Ovary (tissue), 9 donors: ENCODE results near the gene LRCH3. TPM values are rescaled to one million over a fixed set of nuclear protein-coding genes. Genes with fewer than 3 reads are reported as not detected.
"Not testable (repeated sequence)": the region's sequence is repeated elsewhere in the genome, so short reads cannot be mapped to it uniquely, and the experiment has no call there.

Experiments used
- DNase-seq, 5 donors: peaks; one replicate each; pipeline ENCODE4 v3.0.0-alpha.2; 2019 to 2020
- H3K27ac ChIP-seq, 2 donors: fragments of 200-600 bp; one replicate each; pipeline versions ENCODE4 v1.5.1 to v1.8.0; 2019 to 2022
- H3K27me3 ChIP-seq: fragments of 200-600 bp; one replicate; pipeline ENCODE4 v1.8.0; 2022
- H3K36me3 ChIP-seq: fragments of 200-600 bp; sonication (generic); one replicate; pipeline ENCODE4 v1.5.1; 2019
- H3K4me1 ChIP-seq: one replicate; pipeline ENCODE4 v1.8.1; 2013; ENCODE audit warnings: mild to moderate bottlenecking, moderate library complexity; ENCODE audit not compliant: insufficient read depth
- H3K4me3 ChIP-seq: fragments of 200-600 bp; sonication (generic); one replicate; pipeline ENCODE4 v1.5.1; 2017
- H3K9me3 ChIP-seq, 2 donors: fragments of 200-600 bp in 1 of 2; sonication (generic) in 1 of 2; one replicate each; pipeline versions ENCODE4 v1.5.1 to v1.8.1; 2013 to 2019; ENCODE audit warnings: mild to moderate bottlenecking in 1 of 2, moderate library complexity in 1 of 2
- EP300 ChIP-seq: sonication (generic); formaldehyde crosslinking; IDR thresholded peaks from one replicate; pipeline ENCODE4 v1.6.1; 2017; ENCODE audit warnings: antibody characterized with exemption
- POLR2A ChIP-seq: fragments of 450-650 bp; IDR thresholded peaks from one replicate; pipeline ENCODE4 v1.6.1; 2017; ENCODE audit warnings: antibody characterized with exemption, mild to moderate bottlenecking, moderate library complexity
- WGBS, 3 donors: extraction: QIAGEN DNeasy Blood & Tissue Kit in 1 of 3; methylation state at CpG; one replicate each; pipeline versions ENCODE4 v1.1.5 to v1.1.7; 2013 to 2017; 5-methylcytosine and 5-hydroxymethylcytosine counted together
- intact Hi-C, 4 donors: fragments of 100-400 bp; cut with DNase I; formaldehyde crosslinking; loops; one replicate each; pipeline versions ENCODE4 v1.11.0 to v1.15.1; 2022 to 2023
- polyA plus RNA-seq, 2 donors: library from polyadenylated mRNA; stranded (reverse); fragments of 200-250 nt in 1 of 2; fragments of 350-450 nt in 1 of 2; fragmentation: Illumina TruSeq in 1 of 2; extraction: RNeasy Lipid Tissue Mini Kit (QIAGEN cat#74804) in 1 of 2; gene quantifications; one replicate each; pipeline ENCODE4 v1.2.3, GENCODE V29; 2013 to 2014
- total RNA-seq, 7 donors: library from RNA; depleted of rRNA in 2 of 7; stranded (reverse); fragments of >200 nt in 2 of 7; fragmentation: NEBNext Ultra II Directional in 3 of 7; extraction: Animal tissue kit (Norgen Biotek cat#: 25700) in 3 of 7; gene quantifications; one replicate each; pipeline versions ENCODE4 v1.1.0 to v1.2.4, GENCODE V29; 2016 to 2023
- TF ChIP-seq, protein P1 (sequence below), 3 donors: fragments of 450-650 bp in 2 of 3; fragments of 200-600 bp in 1 of 3; IDR thresholded peaks; one replicate each; pipeline versions ENCODE4 v1.5.1 to v1.8.0; 2016 to 2022; ENCODE audit warnings: antibody characterized with exemption in 3 of 3, mild to moderate bottlenecking in 1 of 3
- donor health status: DM: no; HTN: no; CAD: no; lungs with moderate emphysema.
- donor health status: DM: no; HTN: no; CAD: no.
- donor health status: Bipolar disorder and iron deficiency.
- donor health status: DM: yes; HTN: yes; CAD: no.
- donor health status: DM: no; HTN: no; CAD: no.
- donor health status: DM: yes; HTN: yes; CAD: no.

LRCH3 gene
- total and polyA plus RNA-seq, 9 donors = 20.9 to 192 (median 61.6) TPM

DNA sequence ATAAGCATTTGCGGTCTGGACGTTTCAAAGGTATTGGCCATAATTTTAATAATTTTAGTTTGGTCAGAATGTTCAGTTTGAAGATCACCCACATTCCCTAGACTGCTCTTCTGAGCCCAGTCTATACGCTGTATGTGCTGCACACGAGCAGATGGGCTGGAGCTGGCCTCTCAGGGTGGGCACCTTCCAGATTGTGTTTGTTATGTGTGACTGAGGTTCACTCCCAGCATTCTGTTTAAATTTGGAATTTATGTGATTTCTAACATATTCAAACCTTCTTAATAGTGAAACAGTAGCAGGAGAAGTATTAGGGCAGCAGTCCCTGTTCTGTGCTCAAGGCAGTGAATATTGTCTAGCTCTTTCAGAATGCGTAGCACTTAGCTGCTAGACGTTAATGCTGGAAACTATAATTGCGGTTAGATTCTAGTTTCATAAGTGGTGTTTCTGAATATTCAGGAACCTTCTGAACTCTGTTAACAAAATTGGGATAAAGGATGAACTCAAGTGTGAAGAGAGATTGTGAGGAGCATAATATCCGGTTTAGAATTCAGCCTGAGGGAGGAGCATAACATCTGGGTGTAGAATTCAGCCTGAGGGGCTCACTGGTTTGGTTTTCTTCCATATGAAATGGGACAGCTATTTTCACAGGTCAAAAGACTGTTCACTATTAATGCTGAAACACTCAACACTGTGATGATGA, 90.4 kb downstream of the LRCH3 start:
- Histone ChIP-seq H3K9me3 (no peaks in the 10 kb centered on the region), H3K27me3 (no peaks in the 10 kb centered on the region), H3K4me1 (no peaks in the 10 kb centered on the region), H3K4me3 (no peak overlapping the region), H3K27ac (no peak overlapping the region), H3K36me3 (no peaks in the 10 kb centered on the region)
- TF ChIP-seq EP300 = no peak
- TF ChIP-seq, protein P1, sequence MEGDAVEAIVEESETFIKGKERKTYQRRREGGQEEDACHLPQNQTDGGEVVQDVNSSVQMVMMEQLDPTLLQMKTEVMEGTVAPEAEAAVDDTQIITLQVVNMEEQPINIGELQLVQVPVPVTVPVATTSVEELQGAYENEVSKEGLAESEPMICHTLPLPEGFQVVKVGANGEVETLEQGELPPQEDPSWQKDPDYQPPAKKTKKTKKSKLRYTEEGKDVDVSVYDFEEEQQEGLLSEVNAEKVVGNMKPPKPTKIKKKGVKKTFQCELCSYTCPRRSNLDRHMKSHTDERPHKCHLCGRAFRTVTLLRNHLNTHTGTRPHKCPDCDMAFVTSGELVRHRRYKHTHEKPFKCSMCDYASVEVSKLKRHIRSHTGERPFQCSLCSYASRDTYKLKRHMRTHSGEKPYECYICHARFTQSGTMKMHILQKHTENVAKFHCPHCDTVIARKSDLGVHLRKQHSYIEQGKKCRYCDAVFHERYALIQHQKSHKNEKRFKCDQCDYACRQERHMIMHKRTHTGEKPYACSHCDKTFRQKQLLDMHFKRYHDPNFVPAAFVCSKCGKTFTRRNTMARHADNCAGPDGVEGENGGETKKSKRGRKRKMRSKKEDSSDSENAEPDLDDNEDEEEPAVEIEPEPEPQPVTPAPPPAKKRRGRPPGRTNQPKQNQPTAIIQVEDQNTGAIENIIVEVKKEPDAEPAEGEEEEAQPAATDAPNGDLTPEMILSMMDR (IDR thresholded peaks at IDR 0.05) = no peak
- 63 to 73% (median 70%) methylated on average over 8 of the region's 8 CpGs for WGBS, 3 donors
- intact Hi-C loops = no loop called here
- no peak for DNase-seq

DNA sequence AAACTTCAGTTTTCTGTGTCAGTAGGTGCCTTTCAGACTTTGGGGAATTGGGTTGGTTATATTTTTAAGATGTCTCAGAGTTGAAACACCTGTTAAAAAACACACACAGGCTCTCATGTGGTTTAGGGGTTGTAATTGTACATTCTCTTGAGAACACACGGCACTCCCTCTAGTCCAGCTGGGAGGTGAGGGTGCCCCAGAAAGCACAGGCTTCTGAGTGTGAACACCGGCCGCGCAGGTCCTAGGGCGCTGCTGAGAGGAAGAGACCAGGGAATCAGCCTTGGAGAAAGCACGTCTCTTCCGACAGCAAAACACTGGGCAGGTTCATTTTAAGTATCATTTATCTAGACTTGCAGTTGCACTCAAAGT, 90.9 kb downstream of the LRCH3 start:
- H3K36me3 ChIP-seq = no peaks in the 10 kb centered on the region
- no peak overlapping the region for H3K4me3 ChIP-seq
- H3K27me3 ChIP-seq = no peaks in the 10 kb centered on the region
- intact Hi-C loops = no loop called here
- DNase-seq = no peak
- H3K27ac ChIP-seq = no peak overlapping the region
- TF ChIP-seq POLR2A = no peak
- TF ChIP-seq, protein P1 (IDR thresholded peaks at IDR 0.05) = no peak
- no peak for TF ChIP-seq EP300
- no peaks in the 10 kb centered on the region for H3K4me1 ChIP-seq
- no peaks in the 10 kb centered on the region for H3K9me3 ChIP-seq
- 76 to 85% (median 76%) methylated on average over 7 of the region's 7 CpGs for WGBS, 3 donors

DNA sequence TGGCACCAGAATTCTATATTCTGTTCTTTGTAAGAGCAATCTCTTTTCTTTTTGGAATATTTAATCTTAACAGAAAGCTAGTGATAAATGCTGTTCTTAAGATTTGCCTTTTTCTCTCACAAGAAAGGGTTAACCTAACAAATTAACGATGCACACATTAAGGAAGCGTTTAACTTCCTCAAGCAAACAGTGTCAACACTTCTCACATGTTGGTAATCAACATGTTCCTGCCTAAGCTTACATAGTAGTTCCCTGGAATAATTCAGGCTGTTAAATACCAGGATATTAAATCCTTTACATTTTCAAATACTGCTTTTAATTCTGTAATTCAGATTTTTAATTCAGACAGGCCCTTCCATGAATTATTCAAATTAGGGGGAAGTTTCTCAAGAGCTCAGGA, 91.5 kb downstream of the LRCH3 start:
- no peaks in the 10 kb centered on the region for H3K27me3 ChIP-seq
- intact Hi-C loops = no loop called here
- H3K4me3 ChIP-seq = no peak overlapping the region
- H3K9me3 ChIP-seq = no peaks in the 10 kb centered on the region
- 10 to 14% (median 10%) methylated on average over 2 of the region's 2 CpGs for WGBS, 3 donors
- no peaks in the 10 kb centered on the region for H3K36me3 ChIP-seq
- H3K4me1 ChIP-seq = no peaks in the 10 kb centered on the region
- no peak for TF ChIP-seq POLR2A
- TF ChIP-seq EP300 = no peak
- TF ChIP-seq, protein P1 (IDR thresholded peaks at IDR 0.05) = no peak
- H3K27ac ChIP-seq = no peak overlapping the region
- DNase-seq = no peak

DNA sequence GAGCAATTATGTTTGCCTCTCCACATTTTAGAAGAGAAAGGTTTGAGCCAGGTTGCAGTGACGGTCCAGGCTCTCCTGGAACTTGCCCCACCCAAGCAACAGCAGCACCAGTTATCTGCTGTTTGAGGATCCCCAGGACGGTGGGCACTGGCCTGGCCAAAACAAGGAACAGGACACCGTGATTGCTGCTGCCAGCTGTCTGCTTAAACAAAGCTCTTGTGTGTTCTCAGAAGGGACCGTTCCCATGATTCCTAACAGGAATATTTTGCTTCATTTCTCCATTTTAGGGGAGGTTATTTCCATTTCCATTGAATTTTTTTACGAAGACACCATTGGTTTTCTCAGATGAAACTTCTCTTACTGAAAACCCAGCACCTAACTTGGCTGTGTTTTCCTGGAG, 92.5 kb downstream of the LRCH3 start:
- no peak overlapping the region for H3K27ac ChIP-seq
- intact Hi-C loops = no loop called here
- H3K36me3 ChIP-seq = no peaks in the 10 kb centered on the region
- no peaks in the 10 kb centered on the region for H3K4me1 ChIP-seq
- TF ChIP-seq EP300 (no peak), POLR2A (no peak)
- TF ChIP-seq, protein P1 (IDR thresholded peaks at IDR 0.05) = no peak
- no peaks in the 10 kb centered on the region for H3K9me3 ChIP-seq
- H3K4me3 ChIP-seq = no peak overlapping the region
- no peaks in the 10 kb centered on the region for H3K27me3 ChIP-seq
- DNase-seq = no peak
- WGBS, 3 donors = 80 to 83% (median 83%) methylated on average over 5 of the region's 5 CpGs

DNA sequence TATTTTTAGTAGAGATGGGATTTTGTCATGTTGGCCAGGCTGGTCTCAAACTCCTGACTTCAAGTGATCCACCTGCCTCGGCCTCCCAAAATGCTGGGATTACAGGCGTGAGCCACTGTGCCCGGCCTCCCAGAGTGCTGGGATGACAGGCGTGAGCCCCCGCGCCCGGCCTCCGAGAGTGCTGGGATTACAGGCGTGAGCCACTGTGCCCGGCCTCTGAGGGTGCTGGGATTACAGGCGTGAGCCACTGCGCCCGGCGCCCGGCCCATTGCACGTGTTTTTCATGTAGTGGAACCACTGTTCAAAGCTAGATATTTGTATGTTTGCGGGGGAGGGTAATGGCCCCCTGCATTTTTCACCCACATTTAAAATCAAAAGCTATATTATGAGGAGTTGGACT, 93.3 kb downstream of the LRCH3 start:
- intact Hi-C loops, H3K27me3 ChIP-seq, H3K36me3 ChIP-seq, H3K4me1 ChIP-seq, H3K27ac ChIP-seq, H3K4me3 ChIP-seq, DNase-seq, H3K9me3 ChIP-seq: not testable (repeated sequence)
- 97 to 98% (median 97%) methylated on average over 17 of the region's 17 CpGs for WGBS, 3 donors

DNA sequence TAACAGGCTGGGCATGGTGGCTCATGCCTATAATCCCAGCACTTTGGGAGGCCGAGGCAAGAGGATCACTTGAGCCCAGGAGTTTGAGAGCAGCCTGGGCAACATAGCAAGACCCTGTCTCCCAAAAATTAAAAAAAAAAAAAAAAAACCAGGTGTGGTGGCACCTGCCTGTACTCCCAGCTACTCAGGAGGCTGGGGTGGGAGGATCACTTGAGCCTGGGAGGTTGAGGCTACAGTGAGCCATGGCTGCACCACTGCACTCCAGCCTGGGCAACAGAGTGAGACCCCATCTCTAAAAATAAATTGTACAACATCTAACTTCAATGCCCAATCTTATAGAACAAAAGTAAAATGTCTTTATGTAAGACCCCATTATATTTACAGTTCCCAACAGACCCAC, 95.0 kb downstream of the LRCH3 start:
- intact Hi-C loops, DNase-seq: not testable (repeated sequence)

DNA sequence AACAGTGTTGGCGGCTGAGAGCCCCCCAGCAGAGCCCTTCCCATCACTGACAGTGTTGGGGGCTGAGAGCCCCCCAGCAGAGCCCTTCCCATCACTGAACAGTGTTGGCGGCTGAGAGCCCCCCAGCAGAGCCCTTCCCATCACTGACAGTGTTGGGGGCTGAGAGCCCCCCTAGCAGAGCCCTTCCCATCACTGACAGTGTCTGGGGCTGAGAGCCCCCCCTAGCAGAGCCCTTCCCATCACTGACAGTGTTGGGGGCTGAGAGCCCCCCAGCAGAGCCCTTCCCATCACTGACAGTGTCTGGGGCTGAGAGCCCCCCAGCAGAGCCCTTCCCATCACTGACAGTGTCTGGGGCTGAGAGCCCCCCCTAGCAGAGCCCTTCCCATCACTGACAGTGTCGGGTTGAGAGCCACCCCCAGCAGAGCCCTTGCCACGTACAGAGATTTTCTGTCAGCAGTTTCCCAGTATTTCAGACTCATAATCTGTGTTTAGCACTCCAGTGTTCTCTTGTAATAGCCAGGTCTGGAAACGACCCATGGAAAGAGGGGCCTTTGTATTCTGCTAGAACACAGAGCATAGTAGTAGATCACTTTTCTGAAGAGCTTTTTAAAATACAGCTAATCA, 96.5 kb downstream of the LRCH3 start:
- DNase-seq, H3K27ac ChIP-seq, H3K36me3 ChIP-seq, H3K4me1 ChIP-seq, intact Hi-C loops, H3K4me3 ChIP-seq, H3K27me3 ChIP-seq, H3K9me3 ChIP-seq: not testable (repeated sequence)
- WGBS, 3 donors = 59 to 70% (median 62%) methylated on average over 4 to 5 of the region's 5 CpGs

More for the DNA sequence above, 95.0 kb downstream of the LRCH3 start:
- H3K9me3 ChIP-seq, H3K27ac ChIP-seq, H3K27me3 ChIP-seq, H3K36me3 ChIP-seq, H3K4me3 ChIP-seq, H3K4me1 ChIP-seq: not testable (repeated sequence)
- WGBS, 3 donors = 88 to 93% (median 93%) methylated on average over 1 of the region's 1 CpG
